NCI-H2107 treated with DMSO at 0.1 percent for 48 hours (cell line): Measurements from ENCODE around the gene EMX2.
"Not testable (repeated sequence)": the region's sequence is repeated elsewhere in the genome, so short reads cannot be mapped to it uniquely, and the experiment has no call there.

Experiments
- DNase-seq: peaks from one replicate; lab custom pipeline; 2025; ENCODE audit not compliant: unreplicated experiment; lab: John Stamatoyannopoulos, UW

The EMX2 gene

DNA sequence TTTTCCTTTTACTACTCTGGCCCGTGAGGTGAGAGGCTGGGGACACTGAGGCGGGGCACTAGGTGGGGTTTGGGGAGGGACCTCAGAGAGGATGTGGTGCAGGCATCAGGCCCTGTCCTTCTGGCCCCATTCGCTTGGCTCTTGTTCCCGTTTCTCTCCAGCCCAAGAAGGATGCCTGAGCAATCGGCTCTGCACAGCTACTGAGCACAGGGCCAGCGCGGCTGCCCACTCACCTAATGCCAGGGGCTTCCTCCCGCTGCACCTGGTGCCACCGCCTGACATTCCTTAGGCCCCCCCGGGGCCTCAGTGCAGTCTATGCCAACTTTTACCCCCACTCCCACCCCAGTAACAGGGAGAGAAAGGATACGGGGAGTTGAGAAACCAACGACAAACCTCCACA is 12.5 kb downstream of the EMX2 start:
- no peak for DNase-seq

DNA sequence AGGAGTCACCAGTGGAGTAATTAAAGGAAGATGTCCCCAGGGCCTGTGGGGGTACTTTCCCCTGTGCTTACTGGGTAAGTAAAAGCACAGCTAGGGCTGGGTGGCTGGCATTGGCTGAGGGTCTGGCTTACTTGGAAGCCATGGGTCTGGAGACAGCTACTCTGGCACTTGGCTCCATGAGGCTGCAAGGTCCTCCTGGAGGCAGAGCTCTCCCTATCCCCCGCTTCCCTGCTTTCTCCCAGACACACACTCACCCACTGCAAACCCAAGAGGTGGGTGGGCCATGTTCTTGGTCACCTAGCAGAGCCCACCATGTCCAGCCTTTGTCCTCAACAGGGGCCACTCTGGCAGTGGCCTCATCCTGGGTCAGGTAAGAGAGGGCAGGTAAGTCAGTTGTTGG is 13.3 kb downstream of the EMX2 start:
- no peak for DNase-seq

- no peak for DNase-seq
Measured at GRCh38 chr10:117556356-117556755, 13.8 kb downstream of the EMX2 start.

DNA sequence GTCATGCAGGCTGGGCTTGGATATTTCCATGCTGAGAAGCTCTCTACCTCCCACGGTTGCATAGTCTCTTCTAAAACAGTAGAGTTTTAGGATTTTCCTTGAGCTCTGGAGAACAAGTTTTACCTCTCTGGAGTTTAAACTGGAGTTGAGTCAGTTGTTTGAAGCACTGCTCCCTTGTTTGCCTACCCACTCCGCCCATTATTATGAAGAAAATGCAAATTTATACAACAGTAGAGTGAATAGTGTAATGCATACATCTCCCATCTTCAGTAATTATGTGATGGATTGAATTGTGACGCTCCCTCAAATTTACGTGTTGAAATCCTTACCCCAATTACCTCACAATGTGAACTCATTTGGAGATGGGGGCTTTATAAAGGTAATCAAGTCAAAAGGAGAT is 17.2 kb downstream of the EMX2 start:
- no peak for DNase-seq

DNA sequence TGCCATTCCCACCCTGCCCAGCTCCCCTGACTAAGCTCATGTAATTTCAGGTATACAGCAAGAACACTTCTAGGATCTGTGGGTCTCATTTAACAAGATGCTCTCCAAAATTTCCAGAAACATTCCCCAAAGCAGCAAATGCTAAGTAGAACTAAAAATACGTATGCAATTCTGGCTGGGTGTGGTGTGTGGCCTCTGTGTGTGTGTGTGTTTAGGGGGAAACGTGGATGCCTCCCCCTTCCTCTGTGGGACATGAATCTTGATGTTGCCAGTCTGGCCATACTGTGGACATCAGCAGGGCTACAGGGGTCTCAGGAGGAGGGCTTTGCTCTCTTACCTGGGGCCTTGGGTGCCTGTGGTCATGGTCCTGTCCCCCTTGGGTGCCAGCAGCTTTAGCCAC is 18.4 kb downstream of the EMX2 start:
- DNase-seq, result no peak

GRCh38 chr10:117562220-117562619 is 19.7 kb downstream of the EMX2 start:
- no peak for DNase-seq

- DNase-seq, result no peak
Measured at GRCh38 chr10:117562896-117563737, 20.6 kb downstream of the EMX2 start.

DNA sequence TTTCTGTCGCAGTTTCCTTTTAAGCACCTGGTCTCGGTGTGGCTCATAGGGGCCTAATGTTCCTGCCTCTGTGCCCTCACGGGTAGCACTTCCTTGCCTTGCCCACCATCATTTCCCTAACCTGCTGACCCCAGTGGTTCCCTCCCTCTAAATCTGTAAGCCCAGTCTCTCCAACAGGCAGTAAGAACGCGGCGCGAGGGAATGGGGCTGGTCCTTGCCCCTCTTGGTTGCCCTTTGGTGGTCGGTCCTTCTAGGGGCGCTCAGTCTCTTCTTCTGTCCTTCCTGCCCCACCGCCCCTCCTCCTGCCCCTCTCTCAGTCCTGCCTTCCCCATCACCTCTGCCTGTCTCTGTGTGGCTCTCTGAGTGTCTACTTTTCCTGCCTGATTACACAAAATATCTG is 21.2 kb downstream of the EMX2 start:
- DNase-seq, result no peak

DNA sequence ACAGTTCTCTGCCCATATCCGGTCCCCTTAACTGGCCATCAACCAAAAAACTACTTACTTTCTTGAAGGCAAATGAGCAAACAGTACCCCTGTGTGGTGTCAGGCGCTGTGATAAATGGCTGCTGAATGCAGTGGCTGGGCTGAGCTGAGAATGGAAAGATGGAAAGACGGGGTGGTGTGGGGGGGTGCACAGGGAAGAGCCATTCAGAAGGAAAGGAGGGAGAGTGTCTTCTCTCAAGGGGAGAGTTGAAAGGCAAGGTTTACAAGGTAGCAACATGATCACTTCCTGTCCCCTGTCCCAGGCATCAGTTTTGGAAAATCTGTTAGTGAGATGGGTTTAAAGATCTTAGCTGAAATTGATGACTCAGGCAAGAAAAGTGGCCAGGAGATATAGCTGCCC is 22.5 kb downstream of the EMX2 start:
- DNase-seq, result no peak

DNA sequence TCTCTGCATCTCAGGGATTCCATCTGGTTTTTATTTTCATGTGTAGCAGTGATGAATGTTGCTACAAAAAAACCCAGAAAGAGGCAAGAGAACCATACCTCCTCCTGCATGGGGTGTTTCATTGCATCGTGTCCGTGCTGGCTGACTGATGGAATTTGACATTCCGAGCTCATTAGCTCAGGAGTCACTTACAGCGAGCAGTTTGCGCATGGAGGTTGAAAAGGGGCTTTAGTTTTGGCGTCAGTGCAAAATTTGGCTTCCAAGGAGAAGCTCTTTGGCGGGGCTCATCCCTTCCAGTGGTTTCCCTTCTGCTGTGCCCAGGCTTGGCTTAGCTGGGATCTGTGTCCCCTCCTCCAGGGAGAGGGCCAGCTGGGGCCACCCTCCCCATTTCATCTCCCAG is 25.8 kb downstream of the EMX2 start:
- no peak for DNase-seq

- no peak for DNase-seq
Measured at GRCh38 chr10:117569610-117570390, 27.3 kb downstream of the EMX2 start.

DNA sequence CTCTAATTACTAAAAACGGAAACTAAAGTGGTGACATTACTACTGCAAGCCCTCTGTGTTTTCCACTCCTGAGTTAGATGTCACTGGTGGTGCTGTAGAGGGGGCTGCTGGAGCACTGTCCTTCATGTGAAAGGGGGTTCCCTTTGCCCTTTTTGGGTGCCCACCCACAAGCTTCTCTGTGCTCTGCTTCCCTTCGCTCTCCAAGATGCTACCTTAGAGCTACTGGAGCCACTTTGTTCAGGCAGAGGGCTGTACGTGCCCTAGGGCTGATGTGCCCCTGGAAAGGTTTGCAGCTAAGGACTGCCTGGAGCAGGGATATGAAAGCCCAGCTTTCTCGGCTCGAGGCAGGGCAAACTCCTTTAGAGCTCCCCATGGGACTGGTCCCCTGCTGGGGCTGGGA is 28.3 kb downstream of the EMX2 start:
- no peak for DNase-seq

GRCh38 chr10:117574498-117575146 is 32.1 kb downstream of the EMX2 start:
- DNase-seq, result no peak

DNA sequence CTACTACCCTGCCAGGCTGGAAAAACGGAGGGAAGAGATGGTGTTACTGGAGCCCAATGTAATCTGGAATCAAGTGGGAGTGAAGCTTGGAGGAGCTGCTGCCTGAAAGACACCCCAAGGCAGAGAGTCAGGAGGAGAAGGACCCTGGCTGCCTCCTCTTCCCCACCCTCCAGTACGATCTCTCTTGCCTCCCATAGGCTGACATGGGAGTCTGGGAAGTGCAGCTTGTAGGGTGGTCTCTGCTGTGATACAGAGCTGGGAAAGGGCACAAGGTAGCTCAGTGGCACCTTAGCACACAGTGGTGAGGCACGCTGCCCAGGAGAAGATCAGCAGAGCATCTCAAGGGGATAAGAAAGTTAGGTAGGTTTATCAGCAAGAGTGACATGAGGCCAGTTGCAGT is 35.9 kb downstream of the EMX2 start:
- no peak for DNase-seq

DNA sequence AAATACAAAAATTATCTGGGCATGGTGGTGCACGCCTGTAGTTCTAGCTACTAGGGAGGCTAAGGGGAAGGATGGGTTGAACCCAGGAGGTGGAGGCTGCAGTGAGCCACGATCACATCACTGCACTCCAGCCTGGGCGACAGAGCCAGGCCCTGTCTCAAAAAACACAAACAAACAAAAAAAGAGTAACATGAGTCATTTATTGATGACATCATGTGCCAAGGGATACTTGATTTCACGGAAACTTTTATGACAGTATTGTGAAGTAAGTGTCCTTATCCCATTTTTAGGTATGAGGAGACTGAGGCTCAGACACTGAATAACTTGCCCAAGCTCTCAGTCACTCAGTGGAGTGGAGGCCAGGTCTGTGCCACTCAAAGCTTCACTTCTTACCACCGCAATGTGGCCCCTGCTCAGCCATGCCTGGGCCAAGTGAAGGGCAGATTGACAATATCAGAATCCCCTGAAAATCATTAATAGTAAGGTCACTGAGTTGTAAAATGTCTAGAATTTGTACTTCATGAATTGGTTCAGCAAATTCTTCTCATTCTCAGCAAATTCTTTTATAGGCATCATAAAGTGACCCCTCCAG is 36.5 kb downstream of the EMX2 start:
- DNase-seq, result no peak

DNA sequence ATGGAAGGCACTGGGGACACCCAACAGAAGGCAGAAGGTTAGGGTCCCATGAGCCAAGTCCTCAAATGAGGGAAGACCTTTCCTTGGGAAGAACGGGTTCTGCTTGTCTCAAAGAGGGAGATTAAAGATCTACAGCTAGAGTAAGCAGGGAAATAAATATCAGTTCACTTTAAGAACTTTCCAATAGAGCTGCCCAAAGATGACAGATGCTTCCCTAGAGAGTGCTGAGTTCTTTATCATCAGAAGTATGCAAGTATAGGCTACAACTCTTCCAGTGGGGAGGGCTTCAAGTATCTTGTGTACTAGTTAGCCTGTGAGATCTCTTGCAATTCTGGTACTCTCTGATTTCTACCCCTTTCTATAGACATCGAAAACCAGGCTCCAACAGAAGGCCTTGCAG is 39.4 kb downstream of the EMX2 start:
- no peak for DNase-seq

- DNase-seq, result not testable (repeated sequence)
Measured at GRCh38 chr10:117584831-117585230, 42.3 kb downstream of the EMX2 start.

DNA sequence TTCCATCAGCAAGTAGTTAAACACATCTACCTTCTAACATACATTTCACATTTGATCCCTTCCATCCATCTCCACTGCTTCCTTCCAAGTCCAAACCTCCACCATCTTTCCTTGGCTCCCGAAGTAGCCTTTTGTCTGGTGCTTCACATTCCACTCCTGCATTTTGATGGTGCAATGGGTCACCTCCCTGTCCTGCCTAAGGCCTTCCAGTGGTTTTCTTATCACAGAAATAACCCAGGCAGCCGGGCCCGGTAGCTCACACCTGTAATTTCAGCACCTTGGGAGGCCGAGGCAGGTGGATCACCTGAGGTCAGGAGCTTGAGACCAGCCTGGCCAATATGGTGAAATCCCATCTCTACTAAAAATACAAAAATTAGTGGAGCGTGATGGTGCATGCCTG is 44.5 kb downstream of the EMX2 start:
- no peak for DNase-seq

- DNase-seq, result no peak
Measured at GRCh38 chr10:117590101-117590875, 47.7 kb downstream of the EMX2 start.

DNA sequence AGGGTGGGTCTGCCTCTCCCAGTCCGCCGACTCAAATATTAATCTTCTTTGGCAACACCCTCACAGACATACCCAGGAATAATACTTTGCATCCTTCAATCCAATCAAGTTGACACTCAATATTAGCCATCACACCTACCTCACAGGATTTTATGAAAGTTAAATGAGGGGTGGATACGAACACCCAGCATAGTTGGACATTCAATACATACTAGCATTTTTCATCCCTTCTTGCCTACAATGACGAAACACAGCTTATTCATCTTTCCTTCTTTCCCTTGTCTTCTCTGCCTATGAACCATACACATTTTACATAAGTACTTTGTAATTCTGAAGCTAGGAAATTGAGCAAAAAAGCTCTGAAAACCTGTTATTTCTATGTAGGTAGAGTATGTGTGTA is 48.5 kb downstream of the EMX2 start:
- DNase-seq, result no peak

- no peak for DNase-seq
Measured at GRCh38 chr10:117594722-117595121, 52.2 kb downstream of the EMX2 start.
